Right kidney (tissue), 1 donor: ENCODE data around the gene SH3YL1.
A peak's percentile ranks its signal among the peaks of the same experiment; 100 is the strongest.

Source experiments
- DNase-seq: peaks from one replicate; pipeline ENCODE4 v3.0.0-alpha.2; 2016

The SH3YL1 gene

DNA sequence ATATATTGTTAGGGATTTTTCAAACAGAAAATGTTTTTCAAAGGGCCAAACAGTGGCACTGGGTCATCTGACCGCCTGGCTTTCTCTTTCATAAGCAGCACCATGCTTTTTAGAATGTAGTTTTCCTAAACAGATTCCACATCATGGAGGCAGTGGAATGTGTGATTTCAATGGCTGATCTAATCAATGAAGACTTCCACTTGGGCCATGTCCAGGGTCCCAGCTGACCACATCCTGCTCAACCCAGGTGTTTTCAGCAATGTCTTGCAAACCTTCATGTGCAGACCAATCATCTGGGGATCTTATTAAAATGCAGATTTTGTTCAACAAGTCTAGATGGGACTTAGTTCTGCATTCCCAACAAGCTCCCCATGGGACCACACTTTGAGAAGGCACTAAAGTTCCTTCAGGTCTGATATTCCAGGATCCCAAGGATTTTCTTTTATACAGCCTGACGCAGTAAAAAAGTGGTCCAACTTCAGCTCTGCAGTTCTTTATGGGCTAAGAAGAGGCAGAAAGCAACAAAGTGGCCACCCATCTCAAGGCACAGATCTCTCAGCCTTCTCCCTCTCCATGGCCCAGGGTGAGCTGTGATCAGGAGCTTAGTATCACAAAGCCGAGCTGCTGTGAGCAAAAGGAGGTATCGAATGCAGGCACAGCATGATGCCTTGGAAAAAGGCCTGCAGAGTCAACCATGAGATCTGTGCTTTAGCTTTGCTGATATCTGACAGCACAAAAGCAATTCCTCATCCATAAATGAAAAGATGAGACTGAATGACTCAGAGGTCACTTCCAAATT is 20.4 kb upstream of the SH3YL1 start:
- DNase-seq: no peak

DNA sequence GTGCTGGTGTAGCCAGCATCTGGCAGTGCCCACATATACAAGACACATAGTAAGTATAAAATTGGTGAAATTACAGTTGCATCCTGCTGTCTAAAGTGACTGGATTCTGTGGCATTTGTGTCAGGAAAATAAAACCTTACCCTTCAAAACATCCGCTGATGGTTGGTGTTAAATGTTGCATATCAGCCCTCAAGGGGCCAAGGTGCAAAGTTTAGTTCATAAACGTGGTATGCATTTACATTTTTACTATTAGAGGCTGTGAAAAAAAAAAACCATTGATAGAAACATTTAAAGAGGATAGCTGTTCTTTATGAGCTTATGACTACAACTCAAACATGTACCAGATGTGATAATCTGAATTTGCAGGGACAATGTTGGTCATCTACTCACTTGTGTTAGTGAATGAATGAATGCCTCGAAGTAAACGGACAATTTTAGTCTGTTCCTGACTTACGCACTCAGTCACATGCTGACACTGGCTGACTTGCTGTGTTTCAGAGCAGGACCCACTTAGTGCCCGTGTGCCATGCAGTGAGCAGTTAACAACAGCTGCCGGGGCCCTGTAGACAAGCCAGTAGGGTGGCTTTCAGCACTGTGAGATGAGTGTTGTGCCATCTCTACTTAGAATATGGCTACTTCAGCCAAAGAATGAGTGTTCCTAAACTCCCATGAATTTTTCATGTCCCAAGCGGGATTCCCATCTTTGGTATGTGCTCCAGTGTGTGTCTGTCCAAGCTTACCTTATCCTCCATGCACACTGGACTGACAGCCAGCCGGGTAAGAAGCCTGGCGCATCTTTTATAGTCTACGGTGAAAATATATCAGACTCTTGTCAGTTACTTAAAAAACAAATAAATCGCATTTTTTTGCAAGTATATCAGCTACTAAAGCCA is 18.8 kb upstream of the SH3YL1 start:
- no peak for DNase-seq

DNA sequence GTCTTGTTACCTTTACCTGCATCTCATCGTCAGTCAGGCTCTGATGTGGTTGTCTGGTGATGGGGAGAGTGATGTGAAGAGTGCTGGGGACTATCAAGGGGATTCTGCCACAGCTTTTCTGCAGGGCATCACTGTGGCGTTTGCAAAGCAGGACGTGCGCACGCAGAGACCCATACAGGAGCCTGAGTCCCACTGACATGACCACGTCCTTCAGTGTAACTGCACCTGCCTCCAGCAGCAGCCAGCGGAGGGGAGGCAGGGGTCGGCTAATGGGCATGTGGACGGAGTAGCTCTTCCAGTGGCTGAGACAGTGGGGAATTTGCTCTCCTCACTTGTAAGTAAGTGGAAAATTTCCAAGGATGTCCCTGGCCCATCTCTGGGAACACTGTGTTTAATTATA is 17.5 kb upstream of the SH3YL1 start:
- no peak for DNase-seq

DNA sequence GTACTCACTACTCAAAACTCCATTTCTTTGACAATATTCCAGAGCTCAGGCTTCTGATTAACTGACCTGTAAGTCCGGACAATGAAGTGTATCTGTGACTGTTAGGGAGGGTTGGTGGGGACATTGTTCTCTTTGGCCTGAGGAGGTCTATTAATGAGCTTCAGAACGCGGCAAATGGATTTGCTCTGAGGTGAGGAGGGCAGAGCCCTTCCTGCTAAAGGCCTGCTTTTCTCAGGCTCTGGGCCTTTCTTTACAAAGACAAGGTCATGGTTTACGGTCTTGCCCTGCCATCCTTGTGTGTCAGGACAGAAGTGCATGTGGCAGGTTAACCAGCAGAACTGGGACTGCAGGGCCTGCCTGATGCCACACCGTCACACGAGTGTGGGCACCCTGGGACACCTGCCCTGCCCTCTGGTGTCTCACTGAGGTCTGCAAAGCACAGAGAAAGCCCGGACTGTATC is 16.8 kb upstream of the SH3YL1 start:
- no peak for DNase-seq

DNA sequence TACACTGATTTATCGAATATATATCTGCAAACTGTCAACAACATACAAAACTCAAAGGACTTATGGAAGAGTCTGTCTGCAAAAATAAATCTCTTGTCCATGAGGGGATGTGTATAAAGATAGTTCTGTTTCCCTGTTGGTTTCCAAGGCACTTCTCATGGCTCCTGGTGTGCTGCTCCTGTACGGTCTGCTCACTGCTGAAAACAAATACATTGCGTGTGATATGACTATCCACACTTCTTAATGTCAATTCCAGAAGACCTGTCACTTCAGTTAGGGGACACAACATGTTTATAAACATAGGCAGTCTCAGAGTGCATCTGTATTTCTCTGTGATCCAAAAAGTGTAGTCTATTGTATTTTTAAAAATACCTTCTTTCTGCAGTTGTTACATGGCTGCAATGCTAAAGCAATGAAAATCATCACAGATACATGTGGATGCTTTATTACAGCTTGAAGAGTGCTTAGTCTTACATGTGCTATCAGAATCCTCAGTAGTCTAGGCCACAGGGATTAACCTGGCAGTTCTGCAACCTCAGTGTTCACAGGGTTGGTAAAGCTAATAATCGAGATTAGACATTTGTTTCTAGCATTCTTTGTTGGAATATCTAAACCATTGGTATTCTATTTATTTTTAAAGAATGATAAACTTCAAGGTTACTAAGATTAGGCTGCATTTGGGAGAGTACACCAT is 16.3 kb upstream of the SH3YL1 start:
- no peak for DNase-seq

DNA sequence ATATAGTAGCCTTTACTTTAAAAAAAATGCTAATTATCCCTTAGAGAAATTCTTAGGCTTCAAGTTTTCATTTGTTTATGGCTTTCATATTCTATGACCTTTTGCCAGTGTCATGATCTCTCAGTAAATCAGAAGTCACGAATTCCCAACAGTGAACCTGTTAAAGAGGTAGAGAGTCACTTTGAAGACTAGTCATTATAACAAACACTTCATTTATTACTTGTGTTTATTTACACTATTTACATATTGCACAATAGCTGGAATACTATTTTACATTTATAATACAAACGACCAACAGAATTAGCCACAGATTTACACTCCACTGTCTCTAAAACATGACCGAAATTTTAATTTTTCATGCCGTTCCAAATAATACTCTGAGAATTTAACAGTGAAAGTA is 15.5 kb upstream of the SH3YL1 start:
- DNase-seq: no peak

DNA sequence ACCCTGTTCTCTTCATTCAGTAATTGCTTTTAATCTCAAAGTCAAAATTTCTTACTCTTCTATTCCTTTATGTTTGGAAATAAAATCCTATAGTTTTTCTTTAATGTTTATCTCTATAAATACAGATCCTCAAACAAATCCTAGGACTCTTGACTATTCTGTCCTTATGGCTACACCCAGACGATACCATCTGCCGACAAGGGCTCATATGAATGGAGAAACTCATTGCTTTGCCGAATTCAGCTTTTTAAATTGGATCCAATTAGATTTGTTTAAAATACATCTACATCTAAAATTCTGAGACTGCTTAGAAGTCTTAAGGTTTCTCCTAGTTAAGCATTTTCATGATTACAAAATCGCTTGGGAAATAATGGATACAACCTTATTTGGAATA is 15.1 kb upstream of the SH3YL1 start:
- DNase-seq: no peak

DNA sequence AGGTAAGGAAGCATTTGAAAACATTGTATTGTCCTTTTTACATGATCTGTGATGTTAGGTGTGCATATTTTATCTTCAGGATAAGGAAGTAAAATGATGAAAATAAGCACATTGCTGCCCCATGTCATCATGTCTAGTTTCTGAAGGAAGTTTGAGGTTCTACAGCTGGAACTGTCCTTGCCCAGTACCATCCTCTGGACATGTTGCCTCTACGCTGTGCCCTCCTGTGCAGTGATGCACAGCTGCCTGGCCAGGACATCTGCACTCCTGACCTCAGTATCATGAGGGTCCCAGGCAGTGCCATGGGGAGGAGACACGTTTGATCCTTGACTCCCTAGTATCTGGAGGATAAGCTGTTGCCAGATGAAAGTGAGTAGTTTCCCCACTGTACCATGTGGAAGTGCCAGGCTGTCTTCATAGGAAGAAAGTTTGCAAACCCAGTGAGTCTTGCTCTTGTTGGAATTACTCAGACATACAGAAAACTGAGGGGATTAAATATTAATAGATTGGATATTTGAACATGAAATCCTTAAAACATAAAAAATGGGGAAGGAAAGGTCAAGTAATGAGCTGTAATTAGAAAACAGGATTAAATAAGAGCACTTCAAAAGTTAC is 14.6 kb upstream of the SH3YL1 start:
- no peak for DNase-seq

DNA sequence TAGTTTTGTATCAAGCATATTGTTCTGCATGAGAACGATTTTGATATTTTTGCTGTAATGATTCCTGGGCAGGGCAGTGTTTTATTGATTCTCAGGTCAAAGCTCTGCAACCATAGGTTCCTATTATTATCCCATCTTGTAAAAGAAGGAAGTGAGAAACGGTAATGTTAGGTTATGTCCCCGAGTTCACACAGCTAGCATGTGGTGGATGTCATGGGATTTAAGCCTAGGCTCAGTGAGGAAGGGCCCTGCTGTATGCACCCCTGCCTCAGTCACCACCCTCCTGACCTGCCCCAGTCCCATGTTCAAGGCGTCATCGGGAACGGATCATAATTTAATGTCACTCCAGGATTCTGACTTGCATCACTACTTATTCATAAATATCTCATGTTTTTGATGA is 11.6 kb upstream of the SH3YL1 start:
- DNase-seq: no peak

DNA sequence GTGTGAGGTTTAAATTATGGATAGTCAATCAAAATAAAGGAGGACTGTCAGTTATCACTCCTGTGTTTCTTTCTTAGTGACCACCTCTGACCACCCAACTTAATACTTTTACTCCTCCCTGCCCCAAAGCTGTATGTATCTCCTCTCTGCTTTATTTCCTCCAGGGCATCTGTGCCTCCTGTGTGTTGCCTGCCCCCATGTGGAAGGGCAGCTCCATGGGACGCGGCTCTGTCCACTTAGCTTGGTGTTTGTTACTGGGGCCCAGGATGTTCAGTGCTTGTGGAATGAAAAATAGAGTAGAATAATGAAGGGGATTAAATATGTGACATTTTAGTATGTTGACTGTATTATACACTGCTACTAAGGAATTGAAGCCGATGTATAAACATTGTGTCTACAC is 10.7 kb upstream of the SH3YL1 start:
- no peak for DNase-seq

DNA sequence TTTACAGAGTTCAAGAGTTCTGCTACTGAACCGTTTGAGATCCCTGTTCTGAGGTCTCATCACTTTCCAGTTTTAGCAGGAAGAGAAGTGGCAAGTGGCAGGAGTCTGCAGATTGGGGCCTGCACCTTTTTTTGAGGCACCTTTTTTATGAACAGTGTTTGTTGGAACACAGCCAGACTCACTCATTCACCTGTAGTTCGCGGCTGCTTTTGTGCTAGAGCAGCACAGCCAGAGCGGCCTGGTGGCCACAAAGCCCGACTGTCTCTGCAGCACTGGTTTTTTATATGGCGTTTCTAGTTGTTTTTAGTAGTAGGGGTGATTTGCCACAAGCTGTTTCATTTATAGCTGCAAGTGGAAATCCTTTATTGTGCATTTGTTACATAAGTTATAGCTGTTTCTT is 9.5 kb upstream of the SH3YL1 start:
- DNase-seq: no peak

DNA sequence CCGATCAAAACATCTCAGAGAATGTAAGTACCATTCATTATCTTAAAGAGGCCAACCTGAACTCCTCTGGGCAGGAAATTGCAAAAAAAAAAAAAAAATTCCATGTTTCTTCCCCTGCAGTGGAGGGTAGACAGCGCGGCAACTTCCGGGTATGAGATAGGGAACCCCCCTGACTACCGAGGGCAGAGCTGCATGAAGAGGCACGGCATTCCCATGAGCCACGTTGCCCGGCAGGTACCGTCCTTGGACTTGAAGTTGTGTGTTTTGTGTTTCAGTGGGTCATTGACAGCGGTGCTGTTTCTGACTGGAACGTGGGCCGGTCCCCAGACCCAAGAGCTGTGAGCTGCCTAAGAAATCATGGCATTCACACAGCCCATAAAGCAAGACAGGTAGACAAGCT is 8.1 kb upstream of the SH3YL1 start:
- DNase-seq: no peak

DNA sequence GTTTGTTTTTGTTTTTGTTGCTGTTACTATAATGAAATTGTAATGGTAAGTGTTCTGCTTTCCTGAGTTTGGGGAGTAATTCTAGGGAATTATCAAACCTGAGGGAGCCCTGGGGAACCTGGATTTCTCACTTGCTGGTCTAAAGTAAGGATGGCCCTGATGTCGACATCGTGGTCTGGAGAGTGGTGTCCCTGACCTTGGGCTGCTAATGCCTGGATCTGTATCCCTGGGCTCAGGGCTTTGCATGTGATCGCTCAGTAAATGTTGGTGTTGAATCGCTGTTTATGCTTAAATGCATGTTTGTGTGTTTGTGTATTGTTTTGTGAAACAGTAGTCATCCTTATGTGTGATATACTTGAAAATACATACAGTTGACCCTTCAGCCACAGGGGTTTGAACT is 7.0 kb upstream of the SH3YL1 start:
- no peak for DNase-seq

DNA sequence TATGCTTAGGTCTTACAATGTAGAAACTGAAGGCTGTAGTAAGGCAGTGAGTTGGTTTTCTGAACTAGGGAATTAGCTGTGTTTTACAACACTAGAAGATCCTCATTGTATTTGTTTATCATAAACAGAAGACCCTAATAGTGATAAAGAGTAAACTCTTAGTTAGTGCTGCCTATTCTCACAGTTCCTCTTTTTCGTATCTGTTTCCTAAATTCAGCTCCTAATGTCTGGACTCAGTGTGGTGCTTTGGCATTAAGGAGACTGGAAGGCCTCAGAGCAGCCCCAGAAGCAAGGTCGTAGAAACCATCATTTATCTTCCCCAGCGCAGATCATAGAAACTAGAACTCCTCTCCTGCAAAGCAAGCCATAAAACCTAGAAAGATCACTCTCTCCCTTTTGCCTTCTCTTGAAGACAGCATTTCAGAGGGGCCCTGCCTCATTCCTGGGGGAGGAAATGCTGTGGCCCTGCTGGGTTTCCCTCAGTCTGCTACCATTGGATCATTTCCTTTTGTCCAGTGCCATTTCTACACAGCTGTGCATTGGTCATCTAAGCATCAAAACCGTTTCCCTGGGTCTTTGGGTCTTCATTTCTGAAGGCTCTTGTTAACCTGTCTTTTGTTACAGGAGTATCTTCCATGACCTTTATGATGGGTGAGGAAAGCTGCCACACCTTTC is 5.7 kb upstream of the SH3YL1 start:
- DNase-seq: no peak

DNA sequence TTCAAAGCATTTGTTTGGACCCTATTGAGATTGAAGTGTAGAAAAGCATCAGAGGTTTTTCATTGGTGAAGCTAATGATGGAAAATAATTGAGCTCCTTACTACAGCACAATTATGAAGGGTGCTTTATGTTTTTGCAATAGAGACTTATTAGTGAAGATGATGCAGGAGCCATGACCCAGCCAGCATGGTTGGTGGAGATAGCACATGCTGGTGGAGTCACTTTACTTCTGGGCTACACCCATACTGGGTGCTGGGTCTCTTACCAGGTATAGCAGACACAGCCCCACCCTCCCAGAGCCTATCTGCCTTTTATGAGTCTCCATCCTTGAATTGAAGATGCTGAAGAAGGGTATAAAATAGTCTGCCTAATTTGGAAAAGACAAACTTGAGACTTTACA is 4.5 kb upstream of the SH3YL1 start:
- DNase-seq: no peak

DNA sequence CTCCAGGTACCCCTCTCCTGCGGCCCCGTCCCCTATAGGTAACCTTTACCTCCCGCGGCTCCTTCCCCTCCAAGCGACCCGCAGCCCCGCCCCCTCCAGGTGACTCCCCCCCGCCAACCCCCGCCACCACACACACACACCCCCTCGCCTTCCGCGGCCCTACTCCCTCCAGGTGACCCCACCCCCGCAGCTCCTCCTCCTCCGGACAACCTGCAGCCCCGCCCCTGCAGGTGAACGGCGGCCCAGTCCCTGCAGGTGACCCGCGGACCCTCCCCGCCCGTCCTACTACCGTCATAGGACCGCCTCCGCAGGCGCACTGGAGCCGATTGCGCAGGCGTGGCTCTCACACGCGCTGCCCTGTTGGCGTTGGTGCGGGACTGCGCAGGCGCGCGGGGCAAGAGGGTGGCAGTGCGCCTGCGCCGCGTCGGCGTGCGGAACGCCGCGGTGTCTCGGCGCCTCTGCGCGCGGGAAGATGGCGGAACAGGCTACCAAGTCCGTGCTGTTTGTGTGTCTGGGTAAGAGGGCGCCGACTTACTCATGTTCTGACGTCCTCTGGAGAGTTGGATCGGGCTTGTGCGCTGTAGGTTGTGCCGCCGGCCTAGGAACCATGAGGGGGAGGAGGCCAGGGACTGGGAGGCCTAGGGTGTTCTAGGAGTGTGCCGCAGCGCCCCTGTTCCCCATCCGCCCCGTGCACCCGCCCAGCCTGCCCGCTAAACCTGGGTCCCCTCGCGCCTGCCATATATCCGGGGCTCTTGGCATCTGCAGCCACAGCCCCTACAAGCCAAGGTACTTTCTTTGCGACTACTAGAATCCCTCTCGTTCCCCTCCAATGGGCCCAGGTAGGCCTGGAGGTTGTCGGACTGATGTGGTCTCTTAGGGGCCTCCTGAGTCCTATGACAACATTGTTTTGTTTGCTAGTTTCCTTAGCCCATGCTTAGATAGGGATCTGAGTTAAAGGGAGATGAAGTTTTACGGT is 949 bp upstream of the SH3YL1 start, which contains the start of gene ACP1:
Gene ACP1 (plus strand): TSS at position 455 of the 976 bp plus-strand sequence. CDS start 18 bp downstream, at position 473.
- peak; percentile 93 for DNase-seq

DNA sequence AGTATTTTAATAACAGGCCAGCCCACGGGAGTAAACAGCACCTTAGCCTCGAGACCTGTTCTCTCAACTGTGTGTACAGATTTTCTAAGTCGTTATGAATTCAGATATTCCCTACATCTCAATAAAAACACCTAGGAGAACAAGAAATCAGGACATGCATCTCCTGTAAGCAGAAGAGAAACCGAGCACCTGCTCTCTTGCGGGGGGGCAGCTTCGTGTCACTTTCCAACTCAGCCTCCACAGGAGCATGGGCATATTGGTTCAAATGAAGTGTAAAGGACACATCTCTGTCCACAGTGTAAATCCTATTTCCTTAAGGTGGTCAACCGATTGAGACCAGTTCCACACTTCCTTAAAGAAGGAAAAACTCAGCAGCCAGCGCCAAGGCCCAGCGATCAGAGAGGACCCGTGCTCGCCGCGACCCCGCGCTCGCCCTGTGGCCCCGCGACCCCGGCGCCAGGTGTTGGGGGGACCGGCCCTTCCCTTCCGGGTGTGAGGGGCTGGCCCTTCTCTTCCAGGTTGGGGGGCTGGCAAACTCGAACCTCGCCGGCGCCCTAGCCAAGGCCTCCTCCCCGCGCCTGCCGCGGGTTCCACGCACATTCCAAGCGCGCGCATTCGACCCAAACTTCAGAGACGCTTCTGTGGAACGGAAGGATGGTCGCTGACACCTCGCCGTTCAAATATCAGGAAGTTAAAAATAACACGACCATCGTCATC is 652 bp downstream of the SH3YL1 start:
- peak; percentile 51 for DNase-seq

DNA sequence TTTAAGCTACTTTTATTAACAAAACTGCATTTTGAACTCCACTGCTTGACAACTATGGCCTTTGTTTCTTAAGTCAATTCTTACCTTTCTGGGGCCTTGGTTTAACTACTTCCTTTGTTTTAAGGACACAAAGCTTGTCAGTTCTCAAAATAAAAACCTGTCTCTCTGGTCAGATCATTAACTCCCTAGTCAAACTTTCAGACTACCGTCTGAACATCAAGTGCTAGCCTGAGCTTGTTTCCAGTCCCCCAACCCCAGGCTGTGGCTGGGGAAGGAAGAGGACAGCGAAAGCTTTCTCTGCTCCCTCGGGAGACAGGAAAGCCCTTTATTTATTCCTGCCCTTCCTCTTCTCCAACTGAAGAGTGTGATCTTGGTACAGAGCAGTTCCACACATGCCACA is 1.7 kb downstream of the SH3YL1 start:
- DNase-seq: no peak

DNA sequence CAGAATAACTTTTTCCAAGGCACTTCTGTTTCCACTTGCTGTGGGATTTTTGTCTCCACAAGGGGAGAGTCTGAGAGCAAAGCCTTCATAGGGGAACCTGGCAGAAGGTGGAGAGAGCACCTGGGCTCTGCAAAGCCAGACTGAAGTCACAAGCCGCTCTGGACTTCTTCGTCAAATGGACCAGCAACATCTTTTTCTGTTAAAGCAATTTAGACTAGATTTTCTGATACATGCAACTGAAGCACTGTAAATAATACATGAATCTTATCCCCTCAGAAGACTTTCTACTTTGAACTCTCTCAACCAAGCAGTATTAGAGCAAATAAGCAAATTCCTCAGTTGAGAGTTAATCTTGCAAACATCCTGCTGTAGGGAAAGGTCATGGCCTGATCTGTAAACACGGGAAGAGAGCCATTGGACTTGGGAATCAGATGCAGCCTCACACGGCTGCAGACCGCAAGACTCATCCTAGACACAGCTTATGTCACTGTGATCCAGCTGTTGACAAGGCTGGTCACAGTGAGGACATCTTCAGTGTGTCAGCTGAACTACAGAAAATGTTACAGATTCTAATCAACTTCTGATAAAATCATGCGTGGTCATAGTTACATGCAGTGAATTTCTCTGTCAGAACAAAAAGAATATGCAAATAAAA is 3.2 kb downstream of the SH3YL1 start:
- DNase-seq: no peak
